LNCaP clone FGC (cell line): Measurements from ENCODE around the gene RSRC2.

Source experiments
- DNase-seq: peaks from one replicate; pipeline ENCODE4 v3.0.0-alpha.2; 2011; ENCODE audit warnings: low read depth
- H3K4me3 ChIP-seq: 2 replicates; pipeline ENCODE4 v1.5.1; 2011; ENCODE audit warnings: mild to moderate bottlenecking, low read depth, low read length, control low read depth
- CTCF ChIP-seq: IDR thresholded peaks from 2 replicates; pipeline ENCODE4 v1.5.1; 2012; ENCODE audit warnings: mild to moderate bottlenecking; ENCODE audit not compliant: control insufficient read depth, insufficient read depth; ENCODE audit errors: extremely low read depth

RSRC2 gene

DNA sequence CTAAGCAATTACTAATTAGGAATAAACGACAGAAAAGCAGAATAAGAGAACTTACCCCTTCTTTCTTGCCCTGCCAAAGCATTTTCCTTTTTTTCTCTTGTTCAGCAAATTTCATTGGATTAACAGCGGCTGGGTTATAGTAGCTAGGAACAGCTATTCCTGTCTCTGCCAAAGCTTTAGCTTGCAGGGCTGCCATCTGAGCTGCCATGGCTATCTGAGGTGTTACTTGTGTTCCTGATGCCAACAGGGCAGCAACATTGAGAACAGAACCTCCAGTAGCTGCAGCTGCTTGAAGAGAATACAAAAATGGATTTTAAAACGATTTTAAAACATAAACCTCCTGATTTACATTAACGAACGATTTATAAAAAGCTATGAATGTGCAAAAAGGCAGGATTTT is 18.6 kb downstream of the RSRC2 start:
- no peak for DNase-seq
- TF ChIP-seq CTCF = no peak

GRCh38 chr12:122506393-122506938 is 20.3 kb downstream of the RSRC2 start:
- no peak overlapping the region for H3K4me3 ChIP-seq
- DNase-seq = no peak
- TF ChIP-seq CTCF = no peak

More for the DNA sequence above, 18.6 kb downstream of the RSRC2 start:
- no peak overlapping the region for H3K4me3 ChIP-seq

DNA sequence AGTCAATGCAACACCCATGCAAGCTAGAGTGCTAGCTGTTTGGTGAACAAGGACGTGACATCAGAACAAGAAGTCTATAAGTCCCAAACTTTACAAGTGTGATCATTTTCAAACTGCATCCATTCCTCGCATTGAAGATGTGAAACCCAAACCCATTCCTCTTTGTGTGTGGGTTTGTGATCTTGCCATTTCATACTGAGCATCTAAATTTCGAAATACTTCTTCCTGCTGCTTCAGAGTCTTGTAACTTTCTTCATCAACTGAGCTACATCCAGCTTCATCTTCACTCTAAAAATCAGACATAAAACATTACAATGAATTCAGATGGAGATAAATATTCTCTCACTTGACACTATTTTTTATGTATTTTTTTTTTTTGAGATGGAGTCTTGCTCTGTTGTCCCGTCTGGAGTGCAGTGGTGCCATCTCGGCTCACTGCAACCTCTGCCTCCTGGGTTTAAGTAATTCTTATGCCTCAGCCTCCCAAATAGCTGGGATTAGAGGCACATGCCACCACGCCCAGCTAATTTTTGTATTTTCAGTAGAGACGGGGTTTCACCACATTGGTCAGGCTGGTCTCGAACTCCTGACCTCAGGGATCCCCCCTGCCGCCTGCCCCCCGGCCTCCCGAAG is 21.2 kb downstream of the RSRC2 start:
- DNase-seq = no peak
- no peak for TF ChIP-seq CTCF
- no peak overlapping the region for H3K4me3 ChIP-seq

- DNase-seq = no peak
- no peak for TF ChIP-seq CTCF
These were observed 22.7 kb downstream of the RSRC2 start for GRCh38 chr12:122503783-122504590.

GRCh38 chr12:122503147-122503751 is 23.5 kb downstream of the RSRC2 start:
- no peak for TF ChIP-seq CTCF
- DNase-seq = no peak
- H3K4me3 ChIP-seq = no peak overlapping the region

More at GRCh38 chr12:122503783-122504590, 22.7 kb downstream of the RSRC2 start:
- no peak overlapping the region for H3K4me3 ChIP-seq

- no peak overlapping the region for H3K4me3 ChIP-seq
- TF ChIP-seq CTCF = no peak
These were observed 25.2 kb downstream of the RSRC2 start for GRCh38 chr12:122501489-122501989.

More at GRCh38 chr12:122501489-122501989, 25.2 kb downstream of the RSRC2 start:
- no peak for DNase-seq
